GM12864 (cell line): Measurements from ENCODE around the gene CACNA1C.

Experiments
- DNase-seq: peaks from one replicate; pipeline ENCODE4 v3.0.0-alpha.2; 2011; ENCODE audit warnings: low read depth
- H3K4me3 ChIP-seq: 2 replicates; pipeline ENCODE4 v1.5.1; 2011; ENCODE audit warnings: mild to moderate bottlenecking, low read depth, low read length, control low read depth
- CTCF ChIP-seq: IDR thresholded peaks from 2 replicates; pipeline ENCODE4 v1.5.1; 2011; ENCODE audit warnings: low read depth, mild to moderate bottlenecking, moderate library complexity, low read length, control low read depth, inconsistent platforms; ENCODE audit errors: missing control alignments

Gene CACNA1C

GRCh38 chr12:2617365-2617764 lies 564.6 kb downstream of the CACNA1C start:
- no peak overlapping the region for H3K4me3 ChIP-seq
- no peak for TF ChIP-seq CTCF
- no peak for DNase-seq

- no peak for TF ChIP-seq CTCF
- DNase-seq, result no peak
- no peak overlapping the region for H3K4me3 ChIP-seq
Observed at GRCh38 chr12:2618291-2618995, 565.7 kb downstream of the CACNA1C start.

- DNase-seq, result no peak
- TF ChIP-seq CTCF, result no peak
- H3K4me3 ChIP-seq, result no peak overlapping the region
Observed at GRCh38 chr12:2619136-2619535, 566.3 kb downstream of the CACNA1C start.

- DNase-seq, result no peak
- no peak overlapping the region for H3K4me3 ChIP-seq
- no peak for TF ChIP-seq CTCF
Observed at GRCh38 chr12:2622460-2622859, 569.7 kb downstream of the CACNA1C start.

- H3K4me3 ChIP-seq, result no peak overlapping the region
- no peak for DNase-seq
- no peak for TF ChIP-seq CTCF
Observed at GRCh38 chr12:2623472-2623871, 570.7 kb downstream of the CACNA1C start.

GRCh38 chr12:2624543-2625288 lies 571.9 kb downstream of the CACNA1C start:
- DNase-seq, result no peak
- H3K4me3 ChIP-seq, result no peak overlapping the region
- peak; percentile 30 for TF ChIP-seq CTCF

- no peak for DNase-seq
Observed at GRCh38 chr12:2625289-2625612, 572.5 kb downstream of the CACNA1C start.

More at GRCh38 chr12:2625289-2625612, 572.5 kb downstream of the CACNA1C start:
- no peak overlapping the region for H3K4me3 ChIP-seq
- no peak for TF ChIP-seq CTCF
